HUES6 (cell line): ENCODE measurements around the gene OR52E6.

Experiments
- H3K27ac ChIP-seq: 2 replicates; pipeline ENCODE4 v1.7.0; 2013; ENCODE audit warnings: low read depth, mild to moderate bottlenecking, low read length, inconsistent platforms
- H3K27me3 ChIP-seq: 2 replicates; pipeline ENCODE4 v1.6.1; 2013; ENCODE audit warnings: low read length; ENCODE audit not compliant: control insufficient read depth, insufficient read depth
- H3K36me3 ChIP-seq: 2 replicates; pipeline ENCODE4 v1.6.1; 2013; ENCODE audit warnings: low read length; ENCODE audit not compliant: control insufficient read depth, insufficient read depth
- H3K4me1 ChIP-seq: 2 replicates; pipeline ENCODE4 v1.6.1; 2013; ENCODE audit warnings: low read length; ENCODE audit not compliant: control insufficient read depth, insufficient read depth
- H3K4me3 ChIP-seq: 2 replicates; pipeline ENCODE4 v1.5.1; 2013; ENCODE audit warnings: low read depth, low read length
- H3K9ac ChIP-seq: one replicate; pipeline ENCODE4 v1.6.1; 2013; ENCODE audit warnings: mild to moderate bottlenecking, low read length
- H3K9me3 ChIP-seq: 2 replicates; pipeline ENCODE4 v1.6.1; 2013; ENCODE audit warnings: low read depth, low read length; ENCODE audit not compliant: control insufficient read depth, insufficient read depth

Gene OR52E6

DNA sequence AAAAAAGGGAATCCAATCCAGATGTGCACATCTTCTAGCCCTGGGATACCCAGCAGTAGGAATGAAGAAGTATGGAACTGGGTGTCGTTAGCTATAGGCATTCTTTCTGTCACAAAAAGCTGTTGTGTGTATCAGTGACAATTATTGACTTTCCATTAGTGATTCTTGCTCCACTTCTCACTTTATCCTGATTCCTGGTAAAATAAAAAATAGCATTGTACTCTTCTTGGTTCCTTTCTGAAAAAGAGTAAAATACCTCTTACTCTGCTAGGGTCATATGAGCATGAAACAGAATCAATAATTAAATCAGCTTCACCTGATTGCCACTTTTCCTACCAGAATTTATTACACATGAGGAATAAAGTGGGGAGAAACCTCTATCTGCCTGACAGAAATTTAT lies at the start of gene OR52E6:
TSS of gene OR52E6 (minus strand) at position 101 of the 400 bp plus-strand sequence. CDS start at position 101, 0 bp downstream.
- Histone ChIP-seq H3K27ac (no peak within 1 kb of the TSS), H3K4me3 (no peak within 1 kb of the TSS), H3K4me1 (no peaks in the 10 kb centered on the region), H3K9ac (no peak within 1 kb of the TSS), H3K9me3 (no peaks in the 10 kb centered on the region), H3K36me3 (no peaks in the 10 kb centered on the region), H3K27me3 (no peaks in the 10 kb centered on the region)

DNA sequence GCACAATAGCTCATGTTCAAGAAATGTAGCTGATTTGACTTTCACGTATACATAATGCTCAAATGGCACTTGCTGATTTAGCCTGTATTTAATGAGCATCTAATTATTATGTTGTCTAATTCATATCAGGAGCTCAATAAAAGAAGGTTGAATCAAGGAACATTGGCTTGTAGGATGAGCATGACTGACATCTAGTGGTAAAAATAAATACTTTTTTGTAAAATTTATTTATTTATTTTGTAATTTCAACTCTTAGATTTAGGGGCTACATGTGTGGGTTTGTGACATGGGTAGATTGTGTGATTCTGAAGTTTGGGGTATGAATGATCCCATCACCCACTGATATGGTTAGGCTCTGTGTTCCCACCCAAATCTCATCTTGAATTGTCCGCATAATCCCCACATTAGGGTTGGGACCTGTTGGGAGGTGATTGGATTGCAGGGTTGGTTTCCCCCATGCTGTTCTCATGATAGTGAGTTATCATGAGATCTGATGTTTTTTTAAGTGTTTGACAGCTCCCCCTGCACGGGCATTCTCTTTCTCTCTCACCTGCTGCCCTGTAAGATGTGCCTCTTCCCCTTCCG lies 49.6 kb upstream of the OR52E6 start:
- no peaks in the 10 kb centered on the region for H3K36me3 ChIP-seq
- no peaks in the 10 kb centered on the region for H3K9me3 ChIP-seq
- H3K9ac ChIP-seq: no peak overlapping the region
- H3K27ac ChIP-seq: no peak overlapping the region
- H3K4me1 ChIP-seq: no peaks in the 10 kb centered on the region
- no peaks in the 10 kb centered on the region for H3K27me3 ChIP-seq
- no peak overlapping the region for H3K4me3 ChIP-seq

DNA sequence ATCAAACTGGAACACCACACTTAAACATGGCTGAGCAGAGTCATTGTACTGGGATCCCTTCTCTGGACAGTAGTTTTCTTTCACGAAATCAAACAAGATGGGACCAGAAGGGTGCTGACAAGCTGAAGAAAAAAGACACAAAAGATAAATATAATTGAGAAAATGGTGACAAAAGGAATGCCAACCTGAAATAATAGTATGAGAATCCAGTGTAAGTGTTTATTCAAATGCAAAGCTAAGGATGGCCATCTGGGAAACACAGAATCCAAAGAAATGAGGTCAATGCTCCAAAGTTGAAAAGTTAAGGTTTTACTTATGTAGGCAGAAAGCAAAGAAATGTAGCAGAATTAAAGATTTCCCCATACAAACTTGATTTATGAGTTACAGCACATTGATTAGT lies 46.0 kb upstream of the OR52E6 start:
- Histone ChIP-seq H3K4me3 (no peak overlapping the region), H3K9me3 (no peaks in the 10 kb centered on the region), H3K4me1 (no peaks in the 10 kb centered on the region), H3K27ac (no peak overlapping the region), H3K27me3 (no peaks in the 10 kb centered on the region), H3K36me3 (no peaks in the 10 kb centered on the region), H3K9ac (no peak overlapping the region)

DNA sequence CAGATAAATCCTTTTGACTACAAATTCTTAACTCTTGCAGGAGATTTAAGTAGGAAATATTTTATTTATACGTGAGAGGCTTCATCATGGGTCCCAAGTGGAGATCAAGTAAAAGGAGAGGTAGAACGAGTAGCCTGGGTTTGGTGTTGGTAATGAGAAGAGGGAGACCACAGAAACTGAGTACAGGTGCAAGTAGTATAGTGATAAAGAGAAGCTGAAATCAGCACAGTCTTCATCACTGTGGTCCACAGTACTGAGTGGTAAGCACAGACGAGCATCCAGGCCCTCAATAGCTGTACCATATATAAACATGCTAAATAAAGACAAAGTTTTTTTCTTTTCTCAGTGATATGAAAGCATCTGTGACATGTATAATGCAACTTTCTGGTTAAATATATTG lies 45.5 kb upstream of the OR52E6 start:
- no peak overlapping the region for H3K9ac ChIP-seq
- no peaks in the 10 kb centered on the region for H3K27me3 ChIP-seq
- H3K36me3 ChIP-seq: no peaks in the 10 kb centered on the region
- no peak overlapping the region for H3K27ac ChIP-seq
- H3K4me1 ChIP-seq: no peaks in the 10 kb centered on the region
- no peak overlapping the region for H3K4me3 ChIP-seq
- H3K9me3 ChIP-seq: no peaks in the 10 kb centered on the region

DNA sequence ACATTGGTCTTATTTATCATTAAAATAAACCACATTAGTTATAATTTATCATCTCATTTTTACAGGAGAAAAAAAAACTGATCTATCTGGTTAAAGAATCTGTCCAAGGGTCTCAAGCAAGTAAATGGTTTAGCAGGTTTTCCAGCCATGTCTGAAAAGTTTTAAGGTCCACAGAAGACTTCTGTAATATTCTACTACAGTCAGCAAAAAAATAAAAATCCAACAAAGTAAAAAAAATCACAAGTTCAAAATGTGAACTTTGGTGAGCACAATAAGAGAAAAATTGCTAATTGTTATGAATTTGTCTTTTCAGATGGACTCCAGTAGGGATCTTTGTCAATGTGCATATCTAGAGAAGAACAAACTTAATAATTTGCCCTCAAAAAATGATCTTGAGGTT lies 40.1 kb upstream of the OR52E6 start:
- H3K27ac ChIP-seq: no peak overlapping the region
- H3K27me3 ChIP-seq: no peaks in the 10 kb centered on the region
- H3K9me3 ChIP-seq: no peaks in the 10 kb centered on the region
- no peaks in the 10 kb centered on the region for H3K4me1 ChIP-seq
- no peaks in the 10 kb centered on the region for H3K36me3 ChIP-seq
- no peak overlapping the region for H3K9ac ChIP-seq
- no peak overlapping the region for H3K4me3 ChIP-seq

DNA sequence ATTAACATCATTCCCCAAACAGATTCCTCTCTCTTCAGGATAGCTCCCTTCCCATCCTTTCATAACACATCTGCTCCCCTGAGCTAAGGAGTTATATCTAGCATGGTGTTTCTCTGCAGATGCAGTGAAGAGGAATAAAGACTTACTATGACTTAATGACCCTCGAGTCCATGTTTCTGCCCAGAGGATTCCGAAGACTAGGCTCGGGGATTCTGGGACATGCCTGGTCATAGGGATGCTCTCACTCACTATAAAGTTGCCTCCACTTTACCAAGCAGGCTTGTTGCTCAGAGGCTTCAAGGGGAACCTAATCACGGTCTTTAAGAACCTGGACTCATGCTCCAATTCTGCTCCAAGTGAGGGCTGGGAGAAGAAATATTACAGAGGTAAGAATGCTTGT lies 38.6 kb upstream of the OR52E6 start, which contains the start of gene OR52E4:
TSS of gene OR52E4 (plus strand) at position 301 of the 400 bp plus-strand sequence. CDS start 3,664 bp downstream, outside the sequence.
- H3K4me1 ChIP-seq: no peaks in the 10 kb centered on the region
- no peaks in the 10 kb centered on the region for H3K9me3 ChIP-seq
- no peaks in the 10 kb centered on the region for H3K27me3 ChIP-seq
- H3K27ac ChIP-seq: no peak within 1 kb of the TSS
- no peak within 1 kb of the TSS for H3K4me3 ChIP-seq
- no peaks in the 10 kb centered on the region for H3K36me3 ChIP-seq
- no peak within 1 kb of the TSS for H3K9ac ChIP-seq

DNA sequence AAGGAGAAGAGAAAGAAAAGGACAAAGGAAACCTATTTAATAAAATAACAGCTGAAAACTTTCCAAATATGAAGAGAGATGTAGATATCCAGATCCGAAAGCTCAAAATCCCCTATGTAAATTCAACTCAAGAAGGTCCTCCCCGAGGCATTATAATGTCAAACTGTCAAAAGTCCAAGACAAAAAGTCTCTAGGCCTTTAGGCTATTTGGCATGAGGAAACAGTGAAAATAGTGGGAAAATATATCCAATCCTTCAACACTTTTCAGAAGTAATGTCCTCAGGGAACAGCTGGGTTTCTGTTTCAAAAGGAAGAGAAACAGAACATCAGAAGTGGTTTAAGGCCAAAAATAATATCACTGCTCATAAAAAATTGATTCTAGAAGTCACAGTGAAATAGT lies 36.9 kb upstream of the OR52E6 start:
- Histone ChIP-seq H3K9ac (no peak overlapping the region), H3K9me3 (no peaks in the 10 kb centered on the region), H3K27me3 (no peaks in the 10 kb centered on the region), H3K27ac (no peak overlapping the region), H3K4me1 (no peaks in the 10 kb centered on the region), H3K4me3 (no peak overlapping the region), H3K36me3 (no peaks in the 10 kb centered on the region)

DNA sequence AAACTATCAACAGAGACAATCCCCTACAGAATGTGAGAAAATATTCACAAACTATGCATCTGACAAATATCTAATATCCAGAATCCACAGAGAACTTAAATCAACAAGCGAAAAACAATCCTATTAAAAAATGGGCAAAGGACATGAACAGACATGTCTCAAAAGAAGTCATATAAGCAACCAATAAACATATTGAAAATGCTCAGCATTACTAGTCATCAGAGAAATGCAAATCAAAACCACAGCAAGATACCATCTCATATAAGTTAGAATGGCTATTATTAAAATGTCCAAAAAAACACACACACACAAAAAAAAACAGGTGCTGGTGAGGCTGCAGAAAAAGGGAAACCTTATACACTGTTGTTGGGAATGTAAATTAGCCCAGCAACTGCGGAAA lies 24.1 kb upstream of the OR52E6 start:
- Histone ChIP-seq H3K36me3 (no peaks in the 10 kb centered on the region), H3K27ac (no peak overlapping the region), H3K27me3 (no peaks in the 10 kb centered on the region), H3K4me3 (no peak overlapping the region), H3K9ac (no peak overlapping the region), H3K4me1 (no peaks in the 10 kb centered on the region), H3K9me3 (peaks cover 5% of the 10 kb centered on the region; the same call in 1 of the 2 replicates)

DNA sequence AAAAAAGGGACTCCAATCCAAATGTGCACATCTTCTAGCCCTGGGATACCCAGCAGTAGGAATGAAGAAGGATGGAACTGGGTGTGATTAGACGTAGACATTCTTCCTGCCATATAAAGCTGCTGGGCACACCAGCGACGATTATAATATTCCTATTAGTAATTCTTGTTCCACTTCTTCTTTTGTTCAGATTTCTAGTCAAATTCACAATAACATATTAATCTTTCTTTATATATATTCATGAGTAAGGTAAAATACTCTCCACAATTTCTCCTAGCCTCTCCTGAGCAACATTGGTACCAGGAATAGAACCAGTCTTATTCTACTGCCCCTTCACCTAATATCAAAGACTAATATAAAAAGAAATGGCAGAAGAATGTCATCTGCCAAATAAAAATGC lies 15.9 kb upstream of the OR52E6 start, which contains the start of gene OR52E8:
TSS of gene OR52E8 (minus strand) at position 101 of the 400 bp plus-strand sequence. CDS start at position 101, 0 bp downstream.
- no peaks in the 10 kb centered on the region for H3K27me3 ChIP-seq

DNA sequence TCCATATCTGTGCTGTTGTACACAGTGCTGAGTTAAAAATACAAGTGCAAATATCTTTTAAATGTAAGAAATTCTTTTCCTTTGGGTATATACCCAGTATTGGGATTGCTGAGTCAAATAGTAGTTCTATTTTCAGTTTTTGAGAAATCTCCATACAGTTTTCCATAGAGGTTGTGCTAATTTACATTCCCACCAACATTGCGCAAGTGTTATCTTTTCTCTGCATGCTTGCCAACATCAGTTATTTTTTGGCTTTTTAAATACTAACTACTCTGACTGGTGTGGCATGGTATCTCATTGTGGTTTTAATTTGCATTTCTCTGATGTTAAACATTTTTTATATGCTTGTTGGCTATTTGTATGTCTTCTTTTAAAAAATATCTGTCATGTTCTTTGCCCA lies 9.3 kb upstream of the OR52E6 start:
- H3K4me1 ChIP-seq: no peaks in the 10 kb centered on the region
- no peaks in the 10 kb centered on the region for H3K36me3 ChIP-seq
- no peak overlapping the region for H3K27ac ChIP-seq
- no peaks in the 10 kb centered on the region for H3K9me3 ChIP-seq
- H3K4me3 ChIP-seq: no peak overlapping the region
- H3K27me3 ChIP-seq: no peaks in the 10 kb centered on the region
- H3K9ac ChIP-seq: no peak overlapping the region

More for the DNA sequence above, 15.9 kb upstream of the OR52E6 start, which contains the start of gene OR52E8:
- no peaks in the 10 kb centered on the region for H3K36me3 ChIP-seq
- no peaks in the 10 kb centered on the region for H3K4me1 ChIP-seq
- no peak within 1 kb of the TSS for H3K27ac ChIP-seq
- no peaks in the 10 kb centered on the region for H3K9me3 ChIP-seq
- H3K9ac ChIP-seq: no peak within 1 kb of the TSS
- H3K4me3 ChIP-seq: no peak within 1 kb of the TSS

DNA sequence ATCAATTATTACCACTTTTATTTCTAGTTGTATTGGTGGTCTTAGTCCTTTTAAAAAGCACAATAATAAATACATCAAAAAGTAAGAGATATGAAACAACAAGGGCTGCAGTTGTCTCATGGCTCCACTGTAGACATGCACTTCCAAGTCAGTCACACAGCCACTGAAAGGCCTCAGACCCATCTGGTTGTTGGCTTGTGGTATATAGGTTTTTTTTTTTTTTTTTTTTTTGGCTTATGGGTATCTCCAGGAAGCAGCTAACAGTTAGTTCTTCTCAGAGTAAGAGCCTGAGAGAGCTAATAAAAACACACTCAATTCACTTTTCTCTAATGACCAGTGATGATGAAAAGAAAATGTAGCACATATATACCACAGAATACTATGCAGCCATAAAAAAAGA lies 6.0 kb upstream of the OR52E6 start:
- H3K9me3 ChIP-seq: no peaks in the 10 kb centered on the region
- no peak overlapping the region for H3K4me3 ChIP-seq
- H3K27ac ChIP-seq: no peak overlapping the region
- H3K36me3 ChIP-seq: no peaks in the 10 kb centered on the region
- no peaks in the 10 kb centered on the region for H3K4me1 ChIP-seq
- no peak overlapping the region for H3K9ac ChIP-seq
- no peaks in the 10 kb centered on the region for H3K27me3 ChIP-seq
